HG03139 (cell line): ENCODE measurements around the gene SYT2.
"Not testable (repeated sequence)": the region's sequence is repeated elsewhere in the genome, so short reads cannot be mapped to it uniquely, and the experiment has no call there.

ENCODE experiments used
- ATAC-seq: cut with Tn5 transposase; IDR thresholded peaks from one replicate; pipeline ENCODE4 v1.9.1; 2021; ENCODE audit not compliant: unreplicated experiment

Gene SYT2

GRCh38 chr1:202710070-202711045 is at the start of gene SYT2:
TSS of gene SYT2 (minus strand) at chr1:202710454. CDS start at chr1:202605772, 104,682 bp downstream.
- ATAC-seq = no peak

- no peak for ATAC-seq
Observed at GRCh38 chr1:202756391-202756790, 46.1 kb upstream of the SYT2 start.

GRCh38 chr1:202754293-202754692 is 44.0 kb upstream of the SYT2 start:
- no peak for ATAC-seq

GRCh38 chr1:202752774-202753173 is 42.5 kb upstream of the SYT2 start:
- no peak for ATAC-seq

GRCh38 chr1:202750761-202751160 is 40.5 kb upstream of the SYT2 start:
- no peak for ATAC-seq

GRCh38 chr1:202750024-202750423 is 39.8 kb upstream of the SYT2 start:
- no peak for ATAC-seq

- no peak for ATAC-seq
Observed at GRCh38 chr1:202745323-202745888, 35.2 kb upstream of the SYT2 start.

GRCh38 chr1:202744770-202745169 is 34.5 kb upstream of the SYT2 start:
- not testable (repeated sequence) for ATAC-seq

GRCh38 chr1:202742496-202742895 is 32.2 kb upstream of the SYT2 start:
- no peak for ATAC-seq

- ATAC-seq = no peak
Observed at GRCh38 chr1:202733251-202733650, 23.0 kb upstream of the SYT2 start.

GRCh38 chr1:202728951-202729350 is 18.7 kb upstream of the SYT2 start:
- ATAC-seq = no peak

- no peak for ATAC-seq
Observed at GRCh38 chr1:202725526-202725925, 15.3 kb upstream of the SYT2 start.

GRCh38 chr1:202723708-202724107 is 13.5 kb upstream of the SYT2 start:
- ATAC-seq = no peak

GRCh38 chr1:202723046-202723445 is 12.8 kb upstream of the SYT2 start:
- not testable (repeated sequence) for ATAC-seq

GRCh38 chr1:202716654-202717053 is 6.4 kb upstream of the SYT2 start:
- ATAC-seq = no peak

- not testable (repeated sequence) for ATAC-seq
Observed at GRCh38 chr1:202714202-202714601, 3.9 kb upstream of the SYT2 start.

- ATAC-seq = no peak
Observed at GRCh38 chr1:202713110-202713509, 2.9 kb upstream of the SYT2 start.

GRCh38 chr1:202711949-202712635 is 1.8 kb upstream of the SYT2 start:
- no peak for ATAC-seq

- no peak for ATAC-seq
Observed at GRCh38 chr1:202709276-202710041, 795 bp downstream of the SYT2 start.

GRCh38 chr1:202708456-202709275 is 1.6 kb downstream of the SYT2 start:
- no peak for ATAC-seq
